ENCODE results near the gene SEMA6C.
"Not testable (repeated sequence)": the region's sequence is repeated elsewhere in the genome, so short reads cannot be mapped to it uniquely, and the experiment has no call there.

Gene SEMA6C, protein sequence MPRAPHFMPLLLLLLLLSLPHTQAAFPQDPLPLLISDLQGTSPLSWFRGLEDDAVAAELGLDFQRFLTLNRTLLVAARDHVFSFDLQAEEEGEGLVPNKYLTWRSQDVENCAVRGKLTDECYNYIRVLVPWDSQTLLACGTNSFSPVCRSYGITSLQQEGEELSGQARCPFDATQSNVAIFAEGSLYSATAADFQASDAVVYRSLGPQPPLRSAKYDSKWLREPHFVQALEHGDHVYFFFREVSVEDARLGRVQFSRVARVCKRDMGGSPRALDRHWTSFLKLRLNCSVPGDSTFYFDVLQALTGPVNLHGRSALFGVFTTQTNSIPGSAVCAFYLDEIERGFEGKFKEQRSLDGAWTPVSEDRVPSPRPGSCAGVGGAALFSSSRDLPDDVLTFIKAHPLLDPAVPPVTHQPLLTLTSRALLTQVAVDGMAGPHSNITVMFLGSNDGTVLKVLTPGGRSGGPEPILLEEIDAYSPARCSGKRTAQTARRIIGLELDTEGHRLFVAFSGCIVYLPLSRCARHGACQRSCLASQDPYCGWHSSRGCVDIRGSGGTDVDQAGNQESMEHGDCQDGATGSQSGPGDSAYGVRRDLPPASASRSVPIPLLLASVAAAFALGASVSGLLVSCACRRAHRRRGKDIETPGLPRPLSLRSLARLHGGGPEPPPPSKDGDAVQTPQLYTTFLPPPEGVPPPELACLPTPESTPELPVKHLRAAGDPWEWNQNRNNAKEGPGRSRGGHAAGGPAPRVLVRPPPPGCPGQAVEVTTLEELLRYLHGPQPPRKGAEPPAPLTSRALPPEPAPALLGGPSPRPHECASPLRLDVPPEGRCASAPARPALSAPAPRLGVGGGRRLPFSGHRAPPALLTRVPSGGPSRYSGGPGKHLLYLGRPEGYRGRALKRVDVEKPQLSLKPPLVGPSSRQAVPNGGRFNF

DNA sequence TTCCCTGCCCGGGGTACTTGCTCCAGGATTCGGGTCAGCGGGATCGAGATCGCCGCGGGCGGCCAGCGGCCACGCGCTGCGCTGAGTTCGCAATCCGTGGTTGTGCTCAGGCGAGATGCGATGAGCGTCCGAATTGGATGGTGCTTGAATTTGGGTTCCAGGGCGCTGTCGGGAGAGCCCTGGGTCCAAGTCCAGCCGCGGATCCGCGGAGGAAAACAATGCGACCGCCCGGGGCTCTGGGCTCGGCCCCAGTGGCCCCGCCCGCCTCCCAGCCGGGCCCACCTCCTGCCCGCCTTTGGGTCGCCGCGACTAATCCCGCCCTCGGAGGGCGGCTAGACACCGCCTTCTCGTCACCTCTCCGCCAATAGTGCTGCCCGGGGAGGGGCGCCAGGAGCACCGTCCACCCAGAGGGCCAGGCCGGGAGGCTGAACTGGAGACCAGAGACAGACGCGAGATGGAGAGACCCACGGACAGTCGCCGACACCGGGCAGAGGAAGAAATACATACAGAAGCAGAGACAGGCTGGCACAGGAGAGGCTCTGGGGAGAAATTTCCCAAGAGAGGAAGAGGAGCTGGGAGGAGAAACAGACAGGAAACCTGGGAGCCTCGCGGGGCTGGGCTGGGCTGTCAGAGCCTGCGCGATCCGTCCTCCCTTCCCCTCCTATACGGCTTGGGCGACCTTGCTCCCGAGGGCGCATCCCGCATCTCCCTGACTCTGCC, at the start of gene SEMA6C:
Gene SEMA6C, minus strand, starts transcription at position 220 of the 720 bp plus-strand sequence. CDS start 4,010 bp downstream, outside the sequence.
- DNase-seq (ENCODE audit: low read depth in 2 of 2): peak; percentile 68 to 79

DNA sequence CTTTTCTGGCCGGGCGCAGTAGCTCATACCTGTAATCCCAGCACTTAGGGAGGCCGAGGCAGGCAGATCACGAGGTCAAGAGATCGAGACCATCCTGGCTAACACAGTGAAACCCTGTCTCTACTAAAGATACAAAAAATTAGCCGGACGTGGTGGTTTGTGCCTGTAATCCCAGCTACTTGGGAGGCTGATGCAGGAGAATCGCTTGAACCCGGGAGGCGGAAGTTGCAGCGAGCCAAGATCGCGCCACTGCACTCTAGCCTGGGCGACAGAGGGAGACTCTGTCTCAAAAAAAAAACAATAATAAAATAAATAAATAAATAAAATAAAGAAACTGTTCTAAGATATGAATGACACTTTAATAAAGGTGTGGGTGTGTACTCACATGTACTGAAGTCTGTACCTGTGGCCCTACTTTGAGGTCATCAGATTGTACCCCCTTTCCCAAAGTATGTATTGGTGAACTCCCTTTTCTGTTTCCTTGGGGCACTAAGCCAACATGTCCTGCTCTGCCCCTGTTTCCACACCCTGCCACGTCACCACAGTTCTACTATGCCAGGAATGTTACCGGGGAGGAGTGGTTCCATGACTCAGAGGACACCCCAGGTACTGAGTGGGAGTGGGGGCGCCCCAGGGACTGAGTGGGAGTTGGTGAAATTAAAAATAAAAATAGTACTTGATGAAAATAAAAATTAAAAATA, 48.6 kb upstream of the SEMA6C start:
- not testable (repeated sequence) for DNase-seq (ENCODE audit: low read depth in 2 of 2)

DNA sequence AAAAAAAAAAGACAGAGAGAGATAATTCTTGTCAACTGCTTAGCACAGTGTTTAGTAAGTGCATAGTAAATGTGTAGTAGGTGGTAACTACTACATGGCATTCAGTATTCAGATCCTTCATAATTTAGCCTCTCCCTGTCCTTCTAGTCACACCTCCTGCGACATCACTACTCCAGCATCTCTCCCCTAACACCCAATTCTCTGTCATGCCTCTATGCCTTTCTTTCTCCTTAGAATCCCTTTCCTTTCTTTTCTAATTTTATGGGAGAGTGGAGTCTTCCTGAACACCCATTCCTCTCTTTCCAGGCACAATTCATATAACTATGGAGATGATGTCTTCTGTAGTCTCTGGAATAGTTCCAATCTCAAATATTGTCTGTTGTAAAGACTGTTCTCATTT, 47.4 kb upstream of the SEMA6C start:
- no peak for DNase-seq (ENCODE audit: low read depth in 2 of 2)

- no peak for DNase-seq (ENCODE audit: low read depth in 2 of 2)
These were observed 46.9 kb upstream of the SEMA6C start for GRCh38 chr1:151193304-151193703.

- DNase-seq (ENCODE audit: low read depth in 2 of 2): no peak
These were observed 45.6 kb upstream of the SEMA6C start for GRCh38 chr1:151192047-151192446.

DNA sequence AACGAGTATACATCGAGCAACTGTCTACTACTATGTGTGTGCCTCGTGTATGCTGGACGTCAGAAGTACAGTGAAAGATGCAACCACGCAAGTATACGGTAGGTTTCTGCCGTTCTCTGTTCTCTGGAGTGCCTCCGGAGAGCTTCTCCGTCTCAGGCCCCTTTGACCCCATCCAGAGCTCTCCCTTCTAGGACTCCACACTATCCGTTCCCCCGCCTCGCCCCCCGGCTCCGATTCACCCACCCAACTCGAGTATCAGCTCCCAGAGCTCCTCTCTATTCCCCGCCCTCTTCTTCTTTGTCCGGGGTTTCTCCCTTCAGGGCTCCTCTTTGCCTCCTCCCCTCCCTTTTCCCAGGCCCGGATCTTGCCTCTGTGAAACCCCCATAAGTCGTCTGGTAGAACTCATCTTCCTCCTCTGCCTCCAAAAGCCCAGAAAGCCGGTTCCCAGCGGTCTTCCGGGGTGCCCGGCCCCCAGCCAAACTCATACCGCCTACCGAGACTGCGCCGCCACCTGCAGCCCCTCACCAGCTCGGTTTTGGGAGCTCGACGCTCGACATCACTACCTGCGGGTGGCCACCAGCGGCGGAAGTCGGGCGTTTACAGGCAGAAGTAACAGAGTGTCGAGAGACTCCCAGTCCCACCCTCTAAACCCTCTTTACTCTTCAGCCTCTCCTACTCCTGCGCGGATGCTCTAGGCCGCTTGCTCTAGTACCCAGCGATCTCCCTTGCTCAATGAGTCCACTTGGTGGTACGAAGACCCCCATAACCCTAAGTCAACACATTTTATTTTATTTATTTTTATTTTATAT, 43.4 kb upstream of the SEMA6C start, which contains the start of gene VPS72:
Gene VPS72, minus strand, starts transcription at position 561 of the 809 bp plus-strand sequence. Its CDS starts 76 bp downstream, at position 485.
- peak; percentile 64 to 73 for DNase-seq (ENCODE audit: low read depth in 2 of 2)

DNA sequence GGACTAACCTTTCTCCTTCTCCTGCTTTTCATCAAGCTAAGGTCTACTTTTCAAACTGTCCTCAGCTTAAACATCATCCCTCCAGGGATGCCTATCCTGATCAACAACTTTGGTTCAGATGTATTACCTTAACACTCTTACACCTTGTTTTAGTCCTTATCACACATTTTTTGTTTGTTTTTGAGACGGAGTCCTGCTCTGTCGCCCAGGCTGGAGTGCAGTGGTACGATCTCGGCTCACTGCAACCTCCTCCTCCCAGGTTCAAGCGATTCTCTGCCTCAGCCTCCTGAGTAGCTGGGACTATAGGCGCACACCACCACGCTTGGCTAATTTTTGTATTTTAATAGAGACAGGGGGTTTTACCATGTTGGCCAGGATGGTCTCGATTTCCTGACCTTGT, 42.2 kb upstream of the SEMA6C start:
- not testable (repeated sequence) for DNase-seq (ENCODE audit: low read depth in 2 of 2)

DNA sequence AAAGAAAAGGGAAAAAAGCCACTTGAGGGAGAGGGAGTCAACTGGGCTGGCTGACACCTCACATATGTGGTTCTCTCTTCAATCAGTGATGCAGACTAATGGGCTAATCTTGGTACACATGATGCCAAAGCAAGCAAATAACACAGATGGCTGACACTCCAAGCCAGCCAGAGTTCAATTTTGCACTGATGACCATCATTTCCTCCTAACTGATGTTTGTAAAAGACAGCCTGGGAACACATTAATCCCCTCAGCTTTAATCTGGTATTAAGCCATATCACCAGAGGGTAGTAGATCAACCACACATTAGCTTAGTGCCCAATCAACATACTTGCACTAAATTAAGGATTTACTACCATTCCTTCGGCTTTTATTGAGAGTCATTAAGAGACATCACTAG, 40.8 kb upstream of the SEMA6C start:
- DNase-seq (ENCODE audit: low read depth in 2 of 2): no peak

DNA sequence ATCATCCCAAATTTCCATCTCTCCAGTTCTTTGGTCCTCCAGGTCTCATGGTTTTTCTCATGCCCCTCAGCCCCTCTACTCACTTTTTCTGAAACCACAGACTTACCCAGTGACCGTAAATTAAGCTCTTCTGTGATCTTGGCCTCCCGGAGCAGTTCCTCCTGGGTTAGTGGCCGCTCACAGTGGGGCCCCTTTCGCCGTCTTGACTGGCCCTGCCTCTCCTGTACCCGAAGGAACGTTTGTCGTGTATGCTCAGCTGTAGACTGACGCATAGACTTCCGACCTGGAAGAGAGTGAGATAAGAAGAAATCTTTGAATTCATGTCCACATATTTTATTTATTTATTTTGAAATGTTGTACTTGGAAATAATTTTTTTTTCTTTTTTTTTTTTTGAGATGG, 37.8 kb upstream of the SEMA6C start:
- DNase-seq (ENCODE audit: low read depth in 2 of 2): no peak

GRCh38 chr1:151176514-151177045, 30.1 kb upstream of the SEMA6C start:
- DNase-seq (ENCODE audit: low read depth in 2 of 2): no peak

GRCh38 chr1:151175863-151176262, 29.4 kb upstream of the SEMA6C start, which contains the start of gene TMOD4:
TMOD4 (minus strand) TSS chr1:151175981; CDS start chr1:151174875, 1,106 bp downstream.
- no peak for DNase-seq (ENCODE audit: low read depth in 2 of 2)

DNA sequence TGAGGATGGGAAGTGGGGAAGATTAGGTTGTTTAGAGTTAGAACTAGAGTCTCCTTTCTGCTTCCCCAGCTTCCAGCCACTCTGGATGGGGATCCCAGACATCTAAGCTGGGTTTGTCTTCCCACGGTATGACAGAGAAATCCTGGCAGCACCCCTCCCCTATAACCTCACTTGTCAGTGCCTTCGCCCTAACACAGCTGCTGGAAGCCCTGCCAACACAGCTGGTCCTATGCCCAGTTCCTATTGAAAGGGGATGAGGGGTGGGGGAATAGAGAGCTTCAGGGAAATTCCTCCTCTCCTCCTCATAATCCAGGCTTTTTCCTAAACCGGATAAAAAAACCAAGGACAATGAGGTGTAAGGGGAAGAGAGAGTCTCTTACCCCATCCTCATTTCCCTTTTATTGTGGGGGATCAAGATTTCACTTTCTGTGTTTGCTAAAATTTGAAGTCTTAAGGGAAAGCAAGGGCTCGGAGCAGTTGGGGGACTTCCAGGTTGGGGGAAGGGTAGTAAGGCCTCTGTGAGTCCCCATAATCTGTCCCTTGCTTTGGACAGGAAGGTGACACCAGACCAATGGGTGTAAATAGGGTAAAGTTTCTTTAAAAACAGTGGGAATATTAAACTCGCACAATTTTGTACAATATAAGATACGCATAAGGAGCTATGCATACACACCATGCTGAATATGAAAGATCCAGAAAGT, 28.8 kb upstream of the SEMA6C start:
- no peak for DNase-seq (ENCODE audit: low read depth in 2 of 2)

GRCh38 chr1:151171190-151171589, 24.8 kb upstream of the SEMA6C start:
- no peak for DNase-seq (ENCODE audit: low read depth in 2 of 2)

DNA sequence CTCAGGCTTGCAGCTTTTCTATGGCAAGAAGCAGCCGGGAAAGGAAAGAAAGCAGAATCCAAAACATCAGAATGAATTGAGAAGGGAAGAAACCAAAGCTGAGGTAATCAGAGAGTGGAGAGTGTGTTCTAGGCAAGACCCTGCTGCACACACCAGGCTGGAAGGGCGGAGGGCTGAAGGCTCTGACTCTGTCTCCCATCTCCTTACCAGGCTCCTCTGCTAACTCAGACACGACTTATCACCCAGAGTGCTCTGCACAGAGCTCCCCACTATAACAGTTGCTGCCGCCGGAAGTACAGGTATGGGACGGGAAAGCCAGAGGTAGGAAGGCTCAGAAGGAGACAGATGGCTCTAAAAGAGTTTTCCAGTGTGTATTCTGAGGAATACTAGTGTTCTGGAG, 20.7 kb upstream of the SEMA6C start:
- DNase-seq (ENCODE audit: low read depth in 2 of 2): no peak

GRCh38 chr1:151166505-151166956, 20.1 kb upstream of the SEMA6C start:
- DNase-seq (ENCODE audit: low read depth in 2 of 2): no peak

DNA sequence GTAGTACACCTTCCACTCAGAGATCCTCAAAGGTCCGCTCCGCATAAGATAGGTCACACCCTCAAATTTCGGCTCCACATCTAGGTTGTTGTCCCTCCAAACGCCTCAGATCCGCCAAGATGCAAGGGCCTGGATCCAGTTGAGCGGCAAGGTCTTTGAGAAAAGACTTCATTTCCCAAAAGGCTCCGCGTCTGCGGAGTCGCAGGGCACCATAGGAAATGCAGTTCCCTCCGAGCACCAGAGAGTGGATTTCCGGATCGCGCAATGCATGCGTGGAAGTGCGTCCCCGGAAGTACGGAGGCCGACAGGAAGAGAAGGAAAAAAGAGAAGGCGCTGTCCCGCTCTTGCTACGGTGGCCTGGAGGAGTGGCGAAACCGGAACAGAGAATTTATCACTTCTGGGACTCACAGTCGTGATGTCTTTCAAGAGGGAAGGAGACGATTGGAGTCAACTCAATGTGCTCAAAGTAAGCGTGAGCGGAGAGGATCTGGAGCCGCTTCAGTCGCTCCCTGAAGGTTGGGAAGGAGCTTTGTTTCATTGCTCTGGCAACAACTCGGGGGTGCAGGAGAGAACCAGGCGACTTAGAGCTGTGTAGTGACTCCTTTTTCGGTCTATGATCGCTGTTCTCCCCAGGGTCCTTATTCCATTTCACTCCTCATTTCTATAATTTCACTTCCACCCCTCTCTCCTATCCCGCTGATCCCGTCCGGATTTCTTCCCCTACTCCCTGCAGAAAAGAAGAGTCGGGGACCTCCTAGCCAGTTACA, 19.5 kb upstream of the SEMA6C start, which contains the start of the genes LYSMD1 and SCNM1:
Gene LYSMD1, minus strand, starts transcription at position 165 of the 767 bp plus-strand sequence. CDS start 644 bp downstream, outside the sequence.
Gene SCNM1, plus strand, starts transcription at position 407 of the 767 bp plus-strand sequence. Its CDS starts 9 bp downstream, at position 416.
- DNase-seq (ENCODE audit: low read depth in 2 of 2): peak; percentile 86 to 88

DNA sequence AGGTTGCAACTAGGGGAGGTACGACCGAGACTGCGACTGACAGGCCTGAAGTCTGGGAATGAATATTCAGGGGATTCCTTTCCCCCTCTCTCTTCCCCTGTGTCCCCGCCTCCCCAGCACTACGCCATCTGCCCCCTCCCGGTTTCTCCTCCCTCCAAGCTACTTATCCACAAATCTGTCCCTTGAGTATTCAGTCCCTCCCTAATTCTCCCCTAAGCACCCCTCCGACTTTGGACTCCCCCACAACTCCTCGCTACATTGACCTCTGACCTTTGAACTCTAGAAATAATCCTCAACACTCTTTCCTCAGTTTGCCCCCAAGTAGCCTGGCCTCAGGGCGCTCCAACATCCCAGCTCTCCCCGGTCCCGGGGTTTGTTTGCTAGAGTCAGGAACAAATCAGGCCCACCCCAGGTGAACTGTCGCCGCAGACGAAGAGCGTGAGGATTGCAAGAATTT, 18.9 kb upstream of the SEMA6C start:
- no peak for DNase-seq (ENCODE audit: low read depth in 2 of 2)

- DNase-seq (ENCODE audit: low read depth in 2 of 2): no peak
These were observed 18.4 kb upstream of the SEMA6C start for GRCh38 chr1:151164732-151165280.

All from stimulated activated CD8-positive, alpha-beta memory T cell treated with anti-CD3 and anti-CD28 coated beads, Interleukin-2, amount 100 ng/mL, for 1 hour (primary cell).